ENCODE measurements around the gene SPATA6L. TPM values are rescaled to one million over a fixed set of nuclear protein-coding genes. Genes with fewer than 3 reads are reported as not detected.
A peak's percentile ranks its signal among the peaks of the same experiment; 100 is the strongest.

The SPATA6L gene
- total and polyA plus RNA-seq, 9 of the 15 experiments (the other 6 are each of a cell fraction or from before 2014, with no cell fraction given): 0.03 to 1.00 (median 0.08) TPM; not detected in 4

GRCh38 chr9:4669890-4670289 lies 3.6 kb upstream of the SPATA6L start:
- DNase-seq (ENCODE audit: extremely low read depth in 1 of 4, low spot score in 3 of 4): no peak
- H3K4me1 ChIP-seq (replicated peaks in 1 of 2; ENCODE audit: control insufficient read depth in 2 of 2, insufficient read depth in 2 of 2, low read length in 2 of 2): peaks cover 0 to 5% of the 10 kb centered on the region in 2 experiments; a peak in 2 of 5 replicates
- H4K20me1 ChIP-seq (replicated peaks; ENCODE audit: control insufficient read depth, insufficient read depth, low read length): no peaks in the 10 kb centered on the region
- no peaks in the 10 kb centered on the region for H3K9me1 ChIP-seq (ENCODE audit: control insufficient read depth, insufficient read depth, low read length)
- no peak for FAIRE-seq
- no peaks in the 10 kb centered on the region for H3K27me3 ChIP-seq (ENCODE audit: control insufficient read depth in 2 of 2, insufficient read depth in 2 of 2, low read length in 2 of 2)
- no peaks in the 10 kb centered on the region for H3K9me3 ChIP-seq (replicated peaks; ENCODE audit: control insufficient read depth, insufficient read depth, low read depth, low read length)
- no peak overlapping the region for H3K4me3 ChIP-seq
- H3K27ac ChIP-seq (ENCODE audit: extremely low read depth, low read depth, low read length): no peak overlapping the region
- ATAC-seq: no peak
- H3K36me3 ChIP-seq (ENCODE audit: control insufficient read depth, insufficient read depth, low read length): no peaks in the 10 kb centered on the region
- BruUV-seq (replicated peaks): no TSS peak
- ChIA-PET POLR2A (no interaction called here), CTCF (ENCODE audit: low intra/inter-chr PET ratio) (no interaction called here)
- intact Hi-C loops (cut with micrococcal nuclease) (no loop called here), in situ Hi-C loops (cut with MboI) (no loop called here)
- TF ChIP-seq RBM25 (IDR thresholded peaks at IDR 0.05; ENCODE audit: low read depth, low read length, severe bottlenecking): peak; percentile 44
- no peak for TF ChIP-seq ZNF408 (CRISPR knock-in tag; IDR thresholded peaks at IDR 0.05; ENCODE audit: low read depth)
- peak; percentile 57 for TF ChIP-seq ZNF146 (CRISPR knock-in tag; IDR thresholded peaks at IDR 0.05; ENCODE audit: unreplicated experiment)
- H3K79me2 ChIP-seq (ENCODE audit: control insufficient read depth, insufficient read depth, low read length): no peaks in the 10 kb centered on the region
- no peak overlapping the region for H3K4me2 ChIP-seq (ENCODE audit: insufficient read depth, low read length)
- no peak overlapping the region for H3K9ac ChIP-seq (ENCODE audit: insufficient read depth in 1 of 2, low read depth in 2 of 2, low read length in 2 of 2)
- H2AFZ ChIP-seq (ENCODE audit: low read depth, low read length): no peak overlapping the region

GRCh38 chr9:4668604-4669003 lies 2.3 kb upstream of the SPATA6L start:
- no peak for TF ChIP-seq HINFP (tag; conservative IDR thresholded peaks at IDR 0.05; ENCODE audit: low read depth)
- TF ChIP-seq ZNF512 (tag; IDR thresholded peaks at IDR 0.05): no peak
- no peak for TF ChIP-seq CCNT2 (IDR thresholded peaks at IDR 0.05; ENCODE audit: borderline replicate concordance, extremely low read depth, insufficient read length, low read depth, low read length)
- no peak for TF ChIP-seq NFXL1 (CRISPR knock-in tag; IDR thresholded peaks at IDR 0.05)
- no peak for TF ChIP-seq GTF2F1 (IDR thresholded peaks at IDR 0.05; ENCODE audit: low read depth, low read length)
- intact Hi-C loops (cut with micrococcal nuclease): no loop called here
- Histone ChIP-seq H3K4me3 (no peak overlapping the region), H3K9me3 (replicated peaks; ENCODE audit: control insufficient read depth, insufficient read depth, low read depth, low read length) (no peaks in the 10 kb centered on the region), H3K27me3 (ENCODE audit: control insufficient read depth in 2 of 2, insufficient read depth in 2 of 2, low read length in 2 of 2) (no peaks in the 10 kb centered on the region), H3K4me1 (replicated peaks in 1 of 2; ENCODE audit: control insufficient read depth in 2 of 2, insufficient read depth in 2 of 2, low read length in 2 of 2) (peaks cover 5 to 6% of the 10 kb centered on the region in 2 experiments; a peak in 2 of 5 replicates), H3K4me2 (ENCODE audit: insufficient read depth, low read length) (no peak overlapping the region), H3K9me1 (ENCODE audit: control insufficient read depth, insufficient read depth, low read length) (no peaks in the 10 kb centered on the region), H3K9ac (ENCODE audit: insufficient read depth in 1 of 2, low read depth in 2 of 2, low read length in 2 of 2) (no peak overlapping the region), H3K27ac (ENCODE audit: extremely low read depth, low read depth, low read length) (no peak overlapping the region), H4K20me1 (replicated peaks; ENCODE audit: control insufficient read depth, insufficient read depth, low read length) (no peaks in the 10 kb centered on the region), H2AFZ (ENCODE audit: low read depth, low read length) (no peak overlapping the region), H3K36me3 (ENCODE audit: control insufficient read depth, insufficient read depth, low read length) (no peaks in the 10 kb centered on the region), H3K79me2 (ENCODE audit: control insufficient read depth, insufficient read depth, low read length) (peaks cover under 1% of the 10 kb centered on the region; the same call in 2 of the 3 replicates)
- WGBS (ENCODE audit: insufficient coverage, low coverage, missing lambda C conversion rate): 15% methylated on average over 2 of the region's 2 CpGs
- POLR2A ChIA-PET: no interaction called here
- CTCF ChIA-PET (ENCODE audit: low intra/inter-chr PET ratio): no interaction called here
- no TSS peak for BruUV-seq (replicated peaks)
- ATAC-seq (peak; percentile 31; the same call in 2 of the 3 replicates), FAIRE-seq (no peak), DNase-seq (ENCODE audit: extremely low read depth in 1 of 4, low spot score in 3 of 4) (no peak)
- in situ Hi-C loops (cut with MboI): no loop called here

Data from K562 (cell line).